ENCODE results near the gene PHC3.

Gene PHC3

GRCh38 chr3:170058127-170058526 is 123.4 kb downstream of the PHC3 start:
- POLR2A ChIA-PET: no interaction called here
- DNase-seq (ENCODE audit: low read depth, low spot score): no peak
- TF ChIP-seq CTCF (IDR thresholded peaks at IDR 0.05; ENCODE audit: insufficient read depth, low read length, missing control alignments): no peak
- no peak overlapping the region for H3K4me3 ChIP-seq (ENCODE audit: low read depth, low read length)
- CTCF ChIA-PET: interaction anchor here (0.9 kb wide), 1 partner anchor 295 kb away, joined by 3 read pairs; no protein-coding TSS in a partner anchor

GRCh38 chr3:170057550-170057949 is 124.0 kb downstream of the PHC3 start:
- CTCF ChIA-PET: interaction anchor here (0.9 kb wide), 1 partner anchor 295 kb away, joined by 3 read pairs; no protein-coding TSS in a partner anchor
- POLR2A ChIA-PET: no interaction called here
- DNase-seq (ENCODE audit: low read depth, low spot score): no peak
- no peak overlapping the region for H3K4me3 ChIP-seq (ENCODE audit: low read depth, low read length)
- TF ChIP-seq CTCF (IDR thresholded peaks at IDR 0.05; ENCODE audit: insufficient read depth, low read length, missing control alignments): no peak

GRCh38 chr3:170056710-170057454 is 124.7 kb downstream of the PHC3 start:
- no peak for TF ChIP-seq CTCF (IDR thresholded peaks at IDR 0.05; ENCODE audit: insufficient read depth, low read length, missing control alignments)
- H3K4me3 ChIP-seq (ENCODE audit: low read depth, low read length): no peak overlapping the region
- POLR2A ChIA-PET: no interaction called here
- no peak for DNase-seq (ENCODE audit: low read depth, low spot score)
- CTCF ChIA-PET: no interaction called here

GRCh38 chr3:170055209-170055608 is 126.3 kb downstream of the PHC3 start:
- POLR2A ChIA-PET: no interaction called here
- DNase-seq (ENCODE audit: low read depth, low spot score): no peak
- no peak for TF ChIP-seq CTCF (IDR thresholded peaks at IDR 0.05; ENCODE audit: insufficient read depth, low read length, missing control alignments)
- CTCF ChIA-PET: no interaction called here
- no peak overlapping the region for H3K4me3 ChIP-seq (ENCODE audit: low read depth, low read length)

- H3K4me3 ChIP-seq (ENCODE audit: low read depth, low read length): no peak overlapping the region
- DNase-seq (ENCODE audit: low read depth, low spot score): no peak
- POLR2A ChIA-PET: no interaction called here
- TF ChIP-seq CTCF (IDR thresholded peaks at IDR 0.05; ENCODE audit: insufficient read depth, low read length, missing control alignments): no peak
- CTCF ChIA-PET: interaction anchor here (0.6 to 1.5 kb wide), 4 partner anchors 10 to 291 kb away, joined by 3 to 6 read pairs (median 4); no protein-coding TSS in a partner anchor
Measured at GRCh38 chr3:170054204-170054603, 127.3 kb downstream of the PHC3 start.

- no peak overlapping the region for H3K4me3 ChIP-seq (ENCODE audit: low read depth, low read length)
- ChIA-PET POLR2A (no interaction called here), CTCF (no interaction called here)
- no peak for DNase-seq (ENCODE audit: low read depth, low spot score)
- no peak for TF ChIP-seq CTCF (IDR thresholded peaks at IDR 0.05; ENCODE audit: insufficient read depth, low read length, missing control alignments)
Measured at GRCh38 chr3:170052398-170052797, 129.1 kb downstream of the PHC3 start.

All from AG04449 (cell line).